PFSK-1 (cell line): ENCODE measurements around the gene JPT1.

ENCODE experiments used
- FOXP2 ChIP-seq: optimal IDR thresholded peaks from 2 replicates; pipeline ENCODE3; 2011; ENCODE audit warnings: borderline replicate concordance, control low read depth, inconsistent platforms; ENCODE audit not compliant: insufficient read depth; ENCODE audit errors: extremely low read length, extremely low read depth
- POLR2AphosphoS5 ChIP-seq: IDR thresholded peaks from 2 replicates; pipeline ENCODE4 v1.6.1; 2012; ENCODE audit warnings: low read depth, mild to moderate bottlenecking, control low read depth, low read length, moderate library complexity
- SIN3A ChIP-seq: IDR thresholded peaks from 2 replicates; pipeline ENCODE4 v1.6.1; 2012; ENCODE audit warnings: mild to moderate bottlenecking, low read length, moderate library complexity, borderline replicate concordance; ENCODE audit not compliant: insufficient read depth
- TAF1 ChIP-seq: IDR thresholded peaks from 2 replicates; pipeline ENCODE4 v1.6.1; 2012; ENCODE audit warnings: low read length, control low read depth, borderline replicate concordance; ENCODE audit not compliant: insufficient read depth
- TF ChIP-seq, protein P1 (sequence below), 2 experiments: IDR thresholded peaks; 2 replicates each; pipeline versions ENCODE4 v1.6.1 to v1.8.0; 2011 to 2012; ENCODE audit warnings: low read depth in 2 of 2, low read length in 2 of 2, control low read depth in 1 of 2, inconsistent platforms in 1 of 2, mild to moderate bottlenecking in 1 of 2, moderate library complexity in 1 of 2; ENCODE audit not compliant: insufficient read depth in 1 of 2

Gene JPT1

DNA sequence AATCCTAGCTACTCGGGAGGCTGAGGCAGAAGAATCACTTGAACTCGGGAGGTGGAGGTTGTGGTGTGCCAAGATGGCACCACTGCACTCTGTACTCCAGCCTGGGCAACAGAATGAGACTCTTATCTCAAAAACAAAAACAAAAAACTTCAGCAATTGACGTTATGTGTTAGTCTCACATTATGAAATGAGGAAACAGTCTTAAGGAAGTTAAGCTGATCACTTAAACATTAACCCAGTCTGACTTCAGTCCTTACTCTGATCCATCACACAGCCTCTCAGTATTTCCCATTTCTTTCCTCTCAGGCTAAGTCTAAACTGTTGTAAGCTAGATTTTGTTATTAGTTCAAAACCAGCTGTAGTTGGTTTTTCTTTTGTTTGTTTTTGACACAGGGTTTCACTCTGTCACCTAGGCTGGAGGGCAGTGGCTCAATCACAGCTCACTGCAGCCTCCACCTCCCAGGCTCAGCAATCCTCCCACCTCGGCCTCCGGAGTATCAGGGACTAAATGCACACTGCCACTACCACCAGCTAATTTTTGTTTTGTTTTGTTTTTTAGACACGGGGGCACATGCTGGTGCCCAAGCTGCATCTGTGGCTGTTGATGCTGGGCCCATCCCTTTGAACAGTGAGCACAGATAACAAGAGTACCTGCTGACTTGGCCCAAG is 6.3 kb downstream of the JPT1 start:
- TF ChIP-seq, protein P1, sequence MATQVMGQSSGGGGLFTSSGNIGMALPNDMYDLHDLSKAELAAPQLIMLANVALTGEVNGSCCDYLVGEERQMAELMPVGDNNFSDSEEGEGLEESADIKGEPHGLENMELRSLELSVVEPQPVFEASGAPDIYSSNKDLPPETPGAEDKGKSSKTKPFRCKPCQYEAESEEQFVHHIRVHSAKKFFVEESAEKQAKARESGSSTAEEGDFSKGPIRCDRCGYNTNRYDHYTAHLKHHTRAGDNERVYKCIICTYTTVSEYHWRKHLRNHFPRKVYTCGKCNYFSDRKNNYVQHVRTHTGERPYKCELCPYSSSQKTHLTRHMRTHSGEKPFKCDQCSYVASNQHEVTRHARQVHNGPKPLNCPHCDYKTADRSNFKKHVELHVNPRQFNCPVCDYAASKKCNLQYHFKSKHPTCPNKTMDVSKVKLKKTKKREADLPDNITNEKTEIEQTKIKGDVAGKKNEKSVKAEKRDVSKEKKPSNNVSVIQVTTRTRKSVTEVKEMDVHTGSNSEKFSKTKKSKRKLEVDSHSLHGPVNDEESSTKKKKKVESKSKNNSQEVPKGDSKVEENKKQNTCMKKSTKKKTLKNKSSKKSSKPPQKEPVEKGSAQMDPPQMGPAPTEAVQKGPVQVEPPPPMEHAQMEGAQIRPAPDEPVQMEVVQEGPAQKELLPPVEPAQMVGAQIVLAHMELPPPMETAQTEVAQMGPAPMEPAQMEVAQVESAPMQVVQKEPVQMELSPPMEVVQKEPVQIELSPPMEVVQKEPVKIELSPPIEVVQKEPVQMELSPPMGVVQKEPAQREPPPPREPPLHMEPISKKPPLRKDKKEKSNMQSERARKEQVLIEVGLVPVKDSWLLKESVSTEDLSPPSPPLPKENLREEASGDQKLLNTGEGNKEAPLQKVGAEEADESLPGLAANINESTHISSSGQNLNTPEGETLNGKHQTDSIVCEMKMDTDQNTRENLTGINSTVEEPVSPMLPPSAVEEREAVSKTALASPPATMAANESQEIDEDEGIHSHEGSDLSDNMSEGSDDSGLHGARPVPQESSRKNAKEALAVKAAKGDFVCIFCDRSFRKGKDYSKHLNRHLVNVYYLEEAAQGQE (IDR thresholded peaks at IDR 0.05; ENCODE audit: insufficient read depth in 1 of 2, low read depth in 2 of 2, low read length in 2 of 2): no peak
- TF ChIP-seq TAF1: no peak
- no peak for TF ChIP-seq SIN3A
- TF ChIP-seq FOXP2: no peak
- TF ChIP-seq POLR2AphosphoS5: no peak

DNA sequence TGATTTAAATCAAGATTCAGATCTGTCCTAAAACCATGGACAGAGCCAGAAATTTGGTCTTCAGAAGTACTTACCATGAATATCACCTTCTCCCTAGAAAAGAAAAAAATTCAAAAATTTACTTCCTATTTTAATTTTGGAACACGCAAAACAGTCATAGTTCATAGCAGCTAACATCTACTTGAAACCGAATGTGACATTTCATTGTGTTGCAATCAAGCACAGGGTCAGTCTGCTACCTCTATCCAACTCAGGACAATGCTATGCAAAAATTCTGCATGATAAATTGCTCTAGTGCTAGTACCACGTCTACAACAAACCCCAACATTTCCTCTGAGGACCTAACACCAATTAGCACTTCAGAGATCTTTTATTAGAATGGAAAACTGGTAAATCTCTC is 7.7 kb downstream of the JPT1 start:
- no peak for TF ChIP-seq POLR2AphosphoS5
- no peak for TF ChIP-seq TAF1
- TF ChIP-seq, protein P1 (IDR thresholded peaks at IDR 0.05; ENCODE audit: insufficient read depth in 1 of 2, low read depth in 2 of 2, low read length in 2 of 2): no peak
- TF ChIP-seq SIN3A: no peak
- no peak for TF ChIP-seq FOXP2

- TF ChIP-seq FOXP2: no peak
- TF ChIP-seq, protein P1 (IDR thresholded peaks at IDR 0.05; ENCODE audit: insufficient read depth in 1 of 2, low read depth in 2 of 2, low read length in 2 of 2): no peak
- no peak; the same call in 1 of the 2 replicates for TF ChIP-seq POLR2AphosphoS5
- TF ChIP-seq SIN3A: no peak
- TF ChIP-seq TAF1: no peak
Measured at GRCh38 chr17:75144816-75145512, 9.3 kb downstream of the JPT1 start.

DNA sequence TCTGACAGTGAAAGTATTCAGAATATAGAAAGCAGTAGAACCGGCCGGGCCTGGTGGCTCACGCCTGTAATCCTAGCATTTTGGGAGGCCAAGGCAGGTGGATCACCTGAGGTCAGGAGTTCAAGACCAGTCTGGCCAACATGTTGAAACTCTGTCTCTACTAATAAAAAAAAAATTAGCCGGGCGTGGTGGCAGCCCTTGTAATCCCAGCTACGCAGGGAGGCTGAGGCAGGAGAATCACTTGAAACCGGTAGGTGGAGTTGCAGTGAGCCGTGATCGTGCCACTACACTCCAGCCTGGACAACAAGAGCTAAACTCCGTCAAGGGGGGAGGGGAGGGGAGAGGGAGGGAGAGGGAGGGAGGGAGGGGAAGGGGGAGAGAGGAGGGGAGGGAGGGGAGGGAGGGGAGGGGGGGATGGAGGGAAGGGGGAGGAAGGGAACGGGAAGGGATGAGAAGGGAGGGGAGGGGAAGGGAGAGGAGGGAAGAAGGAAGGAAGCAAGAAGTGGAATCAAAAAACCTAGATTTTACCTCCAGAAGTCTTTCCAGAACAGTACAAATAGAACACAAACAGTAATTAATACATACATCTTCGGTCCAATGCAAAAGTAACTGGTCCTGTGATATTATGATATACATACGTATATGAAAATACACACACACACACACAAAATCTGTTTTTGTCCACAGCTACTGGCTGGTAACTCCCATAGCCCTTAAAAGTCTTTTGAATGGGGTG is 11.9 kb downstream of the JPT1 start:
- TF ChIP-seq TAF1 (no peak), POLR2AphosphoS5 (no peak), SIN3A (no peak)

DNA sequence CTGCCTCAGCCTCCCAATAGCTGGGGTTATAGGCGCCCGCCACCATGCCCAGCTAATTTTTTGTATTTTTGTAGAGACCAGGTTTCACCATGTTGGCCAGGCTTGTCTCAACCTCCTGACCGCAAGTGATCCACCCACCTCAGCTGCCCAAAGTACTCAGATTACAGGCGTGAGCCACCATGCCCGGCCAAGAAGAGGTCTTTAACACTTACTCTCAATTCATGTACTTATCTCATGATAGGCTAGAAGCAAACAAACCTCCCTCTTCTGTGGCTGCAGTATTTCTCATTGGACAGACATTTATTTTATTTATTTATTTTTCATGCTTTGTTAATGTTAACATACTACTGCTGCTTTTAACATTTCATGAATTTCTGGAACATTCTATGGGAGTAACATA is 15.8 kb downstream of the JPT1 start:
- TF ChIP-seq, protein P1 (IDR thresholded peaks at IDR 0.05; ENCODE audit: insufficient read depth in 1 of 2, low read depth in 2 of 2, low read length in 2 of 2): no peak
- TF ChIP-seq POLR2AphosphoS5 (no peak), SIN3A (no peak), FOXP2 (no peak), TAF1 (no peak)
